NCI-H2196 treated with DMSO at 0.1 percent for 48 hours (cell line): ENCODE results near the gene HLF.

Experiments
- DNase-seq: peaks from one replicate; lab custom pipeline; 2025; ENCODE audit not compliant: unreplicated experiment; lab: John Stamatoyannopoulos, UW

HLF gene

GRCh38 chr17:55289978-55290377 lies 25.2 kb downstream of the HLF start:
- no peak for DNase-seq

GRCh38 chr17:55290492-55291113 lies 25.8 kb downstream of the HLF start:
- DNase-seq, result no peak

GRCh38 chr17:55291114-55291507 lies 26.4 kb downstream of the HLF start:
- no peak for DNase-seq

- DNase-seq, result no peak
These were observed 27.3 kb downstream of the HLF start for GRCh38 chr17:55292094-55292493.

GRCh38 chr17:55294042-55294751 lies 29.4 kb downstream of the HLF start:
- DNase-seq, result no peak

- peak; percentile 42 for DNase-seq
These were observed 30.8 kb downstream of the HLF start for GRCh38 chr17:55295411-55296170.

GRCh38 chr17:55296171-55296695 lies 31.5 kb downstream of the HLF start:
- DNase-seq, result no peak

GRCh38 chr17:55296699-55297098 lies 31.9 kb downstream of the HLF start:
- DNase-seq, result no peak

GRCh38 chr17:55298111-55298730 lies 33.5 kb downstream of the HLF start:
- DNase-seq, result no peak

GRCh38 chr17:55299162-55299838 lies 34.5 kb downstream of the HLF start:
- no peak for DNase-seq

- DNase-seq, result no peak
These were observed 35.1 kb downstream of the HLF start for GRCh38 chr17:55299890-55300289.

GRCh38 chr17:55300479-55301290 lies 35.9 kb downstream of the HLF start:
- DNase-seq, result no peak

GRCh38 chr17:55301521-55302406 lies 37.0 kb downstream of the HLF start:
- DNase-seq, result no peak

GRCh38 chr17:55302407-55302787 lies 37.6 kb downstream of the HLF start:
- DNase-seq, result no peak

GRCh38 chr17:55303008-55303493 lies 38.3 kb downstream of the HLF start:
- DNase-seq, result no peak

- no peak for DNase-seq
These were observed 39.0 kb downstream of the HLF start for GRCh38 chr17:55303701-55304145.

GRCh38 chr17:55304171-55304859 lies 39.6 kb downstream of the HLF start:
- no peak for DNase-seq
